ELR (cell line): ENCODE results near the gene GRIN3B.
"Not testable (repeated sequence)": the region's sequence is repeated elsewhere in the genome, so short reads cannot be mapped to it uniquely, and the experiment has no call there.

Experiments
- DNase-seq: peaks from one replicate; pipeline ENCODE4 v3.0.0-alpha.2; 2015; ENCODE audit warnings: low read depth

The GRIN3B gene

DNA sequence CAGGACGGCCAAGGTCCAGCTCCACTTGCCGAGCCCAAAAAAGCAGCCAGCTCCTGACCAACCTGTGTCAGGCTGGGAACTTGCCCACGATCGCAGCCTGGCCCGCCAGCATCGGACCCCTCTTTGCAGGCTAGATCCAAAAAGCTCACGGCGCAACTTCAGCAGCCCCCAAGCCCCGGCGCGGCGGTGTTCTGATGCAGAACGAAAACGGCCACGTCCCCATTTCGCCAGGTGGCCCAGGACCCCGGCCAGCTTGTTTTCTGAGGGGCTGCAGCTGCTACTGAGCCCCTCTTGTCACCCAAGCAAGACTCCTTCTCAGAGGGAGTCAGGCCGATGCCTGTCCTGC is 19.4 kb downstream of the GRIN3B start:
- DNase-seq, result no peak

DNA sequence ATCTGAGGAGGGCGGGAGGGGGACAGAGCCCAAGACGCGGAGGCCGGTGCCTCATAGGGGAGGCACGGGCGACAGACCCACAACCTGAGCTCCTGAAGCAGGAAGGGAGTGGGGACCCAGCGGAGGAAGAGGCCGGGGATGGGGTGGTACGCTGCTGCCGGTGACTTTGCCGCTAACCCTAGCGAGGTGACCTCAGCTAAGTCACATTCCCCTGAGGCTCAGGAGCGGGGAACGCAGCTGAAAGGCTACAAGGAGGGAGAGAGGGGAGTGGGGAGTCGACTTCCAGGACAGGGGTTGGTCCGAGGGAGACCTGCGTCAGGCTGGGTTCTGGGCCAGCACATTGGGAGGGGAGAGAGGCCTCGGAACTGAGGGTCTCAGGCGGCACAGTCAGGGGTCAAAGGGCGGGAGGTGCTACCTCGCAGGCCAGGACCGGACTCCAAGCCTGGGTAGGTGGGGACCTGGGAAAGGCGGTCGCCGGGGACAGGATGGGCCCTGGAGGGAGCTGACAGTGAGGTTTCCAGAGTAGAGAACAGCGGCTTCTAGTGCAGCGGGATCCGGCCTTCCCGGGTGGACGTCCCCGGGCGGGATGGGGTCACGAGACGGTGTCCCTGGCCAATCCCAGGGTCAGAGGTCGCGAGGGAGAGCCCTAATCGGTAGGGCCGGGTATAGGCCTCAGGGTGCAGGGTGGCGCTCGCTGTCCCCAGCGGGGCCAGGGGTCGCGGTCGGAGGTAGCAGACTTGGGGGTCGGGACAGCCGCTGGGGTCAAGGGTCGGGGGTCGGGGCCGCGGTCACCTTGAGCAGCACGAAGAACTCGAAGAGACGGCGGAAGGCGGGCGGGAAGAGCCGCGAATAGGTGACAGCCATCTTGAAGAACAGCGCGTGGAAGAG is 20.0 kb downstream of the GRIN3B start:
- DNase-seq, result peak; percentile 41

DNA sequence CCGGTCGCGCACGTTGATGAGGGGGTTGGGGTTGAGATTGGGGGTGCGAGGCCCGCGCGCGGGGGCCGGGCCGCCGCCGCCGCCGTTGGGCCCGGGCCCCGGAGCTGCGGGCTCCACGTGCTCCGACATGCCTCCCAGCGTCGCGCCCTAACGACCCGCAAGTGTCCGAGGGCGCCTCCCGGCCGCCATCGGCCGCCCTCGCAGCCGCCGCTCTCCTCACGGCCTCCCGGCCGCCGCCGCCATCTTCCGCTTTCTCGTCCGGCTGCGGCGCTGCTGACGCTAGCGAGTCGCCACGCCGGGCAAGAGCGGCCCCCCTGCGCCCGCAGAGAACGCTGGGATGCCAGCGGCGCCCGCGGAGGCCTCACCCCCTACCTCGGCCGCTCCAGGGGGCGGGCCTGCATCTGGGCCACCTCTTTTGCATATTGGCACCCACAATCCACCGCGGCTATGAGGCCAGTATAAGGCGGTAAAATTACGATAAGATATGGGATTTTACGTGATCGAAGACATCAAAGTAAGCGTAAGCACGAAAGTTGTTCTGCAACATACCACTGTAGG is 20.7 kb downstream of the GRIN3B start, which contains the start of gene TMEM259:
TSS of gene TMEM259 (minus strand) at position 256 of the 558 bp plus-strand sequence. CDS start at position 129, 127 bp downstream.
- DNase-seq, result peak; percentile 98

DNA sequence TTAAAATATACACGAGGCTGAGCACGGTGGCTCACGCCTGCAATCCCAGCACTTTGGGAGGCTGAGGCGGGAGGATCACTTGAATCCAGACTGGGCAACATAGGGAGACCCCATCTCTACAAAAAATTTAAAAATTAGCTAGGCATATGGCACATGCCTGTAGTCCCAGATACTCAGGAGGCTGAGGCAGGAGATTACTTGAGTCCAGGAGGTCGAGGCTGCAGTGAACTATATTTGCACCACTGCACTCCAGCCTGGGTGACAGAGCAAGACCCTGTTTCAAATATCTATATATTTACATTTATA is 23.6 kb downstream of the GRIN3B start:
- DNase-seq, result not testable (repeated sequence)

DNA sequence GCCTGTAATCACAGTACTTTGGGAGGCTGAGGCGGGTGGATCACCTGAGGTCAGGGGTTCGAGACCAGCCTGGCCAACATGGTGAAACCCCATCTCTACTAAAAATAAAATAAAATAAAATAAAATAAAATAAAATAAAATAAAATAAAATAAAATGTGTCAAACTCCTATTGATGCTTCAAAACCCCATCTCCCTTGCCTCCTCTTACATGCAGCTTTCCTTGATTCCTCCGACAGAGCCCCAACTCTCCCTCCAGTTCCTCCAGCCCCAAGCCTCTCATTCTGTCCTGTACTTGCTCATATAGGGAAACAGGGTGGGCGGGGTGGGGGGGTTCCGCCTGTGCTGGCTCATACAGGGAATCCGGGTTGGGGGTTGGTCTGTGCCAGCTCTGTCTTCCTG is 24.9 kb downstream of the GRIN3B start:
- not testable (repeated sequence) for DNase-seq

DNA sequence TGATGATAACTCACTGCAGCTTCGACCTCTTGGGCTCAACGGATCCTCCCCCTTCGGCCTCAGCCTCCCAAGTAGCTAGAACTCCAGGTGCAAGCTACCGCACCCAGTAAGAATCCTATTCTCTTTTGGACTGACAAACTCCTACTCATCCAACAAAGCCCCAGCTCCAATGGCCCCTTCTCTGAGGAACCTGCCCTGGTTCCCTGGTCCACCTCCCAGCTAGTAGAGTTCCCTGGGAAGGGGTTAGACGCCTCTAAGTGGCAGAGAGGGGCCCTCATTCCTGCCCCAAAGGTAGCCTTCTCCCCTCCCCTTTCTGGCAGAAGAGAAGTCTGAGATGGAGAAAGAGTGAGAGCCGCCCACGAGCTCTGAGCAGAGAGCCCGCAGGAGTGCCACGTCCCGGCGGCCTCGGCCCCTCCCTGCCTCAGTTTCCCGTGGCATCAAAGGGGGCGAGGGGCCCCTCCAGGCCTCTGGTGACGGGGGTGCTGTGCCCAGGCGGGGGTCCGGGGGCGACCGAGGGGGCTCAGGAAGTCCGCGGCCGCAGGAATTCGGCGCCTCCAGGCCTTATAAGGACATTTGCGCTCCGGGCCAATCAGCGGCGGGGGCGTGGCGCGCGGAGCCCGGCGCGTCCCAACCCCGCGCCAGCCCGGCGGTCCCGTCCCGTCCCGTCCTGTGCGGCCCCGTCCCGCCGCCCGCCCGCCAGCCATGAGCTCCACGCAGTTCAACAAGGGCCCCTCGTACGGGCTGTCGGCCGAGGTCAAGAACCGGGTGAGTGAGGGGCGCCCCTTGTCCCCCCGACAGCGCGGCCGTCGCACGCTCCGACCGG is 26.0 kb downstream of the GRIN3B start, which contains the start of gene CNN2:
TSS of gene CNN2 (plus strand) at position 649 of the 823 bp plus-strand sequence. CDS start at position 703, 54 bp downstream.
- DNase-seq, result peak; percentile 79

DNA sequence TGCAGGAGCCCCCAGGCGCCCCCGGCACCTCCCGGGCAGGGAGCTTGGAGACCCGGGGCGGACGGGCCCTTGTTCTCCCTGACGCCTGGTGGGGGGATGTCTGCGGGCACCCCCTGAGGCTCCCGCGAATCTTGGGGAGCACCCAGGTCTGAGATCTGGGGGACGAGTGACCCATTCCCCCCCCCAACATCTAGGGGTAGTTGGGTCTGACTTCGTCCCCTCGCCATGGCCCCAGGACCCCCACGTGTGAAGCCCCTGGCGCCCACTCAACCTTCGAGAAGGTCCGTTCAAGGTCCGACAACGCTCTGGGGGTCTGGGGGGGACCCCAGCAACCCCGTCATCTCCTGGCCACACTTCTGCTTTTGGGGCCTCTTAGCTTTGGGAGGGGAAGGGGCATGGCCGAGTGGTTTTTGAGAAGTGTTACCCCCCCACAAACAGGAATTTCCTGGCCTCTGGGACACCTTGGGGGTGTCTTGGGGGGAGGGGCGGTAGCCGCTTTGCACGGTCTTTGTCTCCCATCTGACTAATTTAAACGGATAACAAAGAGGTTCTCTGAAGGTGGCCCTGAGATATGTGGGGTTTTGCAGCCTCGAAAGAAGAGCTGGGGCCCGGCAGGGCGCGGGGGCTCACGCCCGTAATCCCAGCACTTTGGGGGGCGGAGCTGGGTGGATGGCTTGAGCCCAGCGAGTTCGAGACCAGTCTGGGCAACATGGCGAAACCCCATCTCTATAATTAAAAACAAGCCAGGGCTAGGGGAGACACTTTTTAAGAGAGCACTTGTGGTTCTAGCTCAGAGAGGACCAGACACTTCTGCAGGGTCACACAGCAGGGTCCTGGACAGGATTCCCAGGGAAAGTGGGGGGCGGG is 26.8 kb downstream of the GRIN3B start:
- peak; percentile 53 for DNase-seq

DNA sequence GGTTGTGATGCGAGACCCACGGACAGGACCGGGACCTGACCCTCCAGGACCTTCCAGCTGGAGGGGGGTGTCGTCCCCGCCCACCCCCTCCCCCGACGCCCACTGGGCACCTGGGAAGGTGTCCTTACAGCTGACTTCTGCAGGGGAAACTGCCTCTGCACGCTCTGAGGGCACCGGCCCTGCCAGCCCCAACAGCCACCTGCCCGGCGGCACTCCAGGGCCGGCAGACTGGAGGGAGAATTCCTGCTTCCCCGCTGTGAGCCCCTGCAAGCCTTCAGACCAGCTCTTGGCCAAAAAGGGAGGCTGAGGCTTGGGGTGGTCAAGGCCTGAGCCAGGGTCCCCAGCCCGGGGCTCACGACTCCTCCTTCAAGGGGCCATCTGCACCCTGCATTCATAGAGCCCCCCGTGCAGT is 27.4 kb downstream of the GRIN3B start:
- DNase-seq, result peak; percentile 36

DNA sequence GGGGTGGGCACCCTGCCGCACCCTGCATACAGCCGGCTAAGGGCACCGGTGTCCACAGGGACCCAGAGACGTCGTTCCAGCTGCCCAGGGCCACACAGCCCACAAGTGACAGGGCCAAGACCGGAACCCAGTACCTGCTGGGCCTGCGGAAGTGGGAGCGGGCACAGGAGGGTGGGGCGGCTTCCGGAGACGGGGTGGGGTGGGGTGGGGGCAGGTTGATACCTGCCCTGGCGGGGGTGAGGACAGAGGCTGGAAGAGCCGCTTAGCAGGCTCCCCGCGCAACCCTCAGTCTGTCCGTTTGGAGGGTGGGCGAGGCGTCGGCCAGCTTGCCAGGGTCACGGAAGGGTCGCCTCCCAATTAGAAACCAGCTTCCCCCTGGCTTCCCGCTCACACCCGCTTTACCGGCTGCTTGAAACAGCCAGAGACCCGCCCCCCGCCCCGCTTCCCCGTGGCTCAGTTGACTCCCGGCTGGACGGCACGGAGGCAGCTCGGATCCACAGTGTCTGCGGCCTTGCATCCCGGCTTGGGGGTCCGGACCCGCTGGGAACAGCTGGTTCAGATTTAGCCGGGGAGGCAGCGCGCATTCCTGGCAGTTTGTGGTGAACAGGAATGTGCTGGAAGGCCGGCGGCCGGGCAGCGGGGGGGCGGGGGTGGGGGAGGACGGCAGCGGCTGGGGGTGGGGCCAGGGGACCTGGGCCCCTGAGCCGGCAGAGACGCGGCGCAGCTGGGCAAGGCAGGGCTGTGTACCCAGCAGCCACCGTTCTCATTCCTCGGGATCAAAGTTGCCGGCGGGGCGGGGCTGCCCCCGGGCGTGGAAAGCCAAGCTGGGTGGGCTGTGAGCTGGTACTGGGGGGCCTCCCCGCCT is 28.1 kb downstream of the GRIN3B start:
- peak; percentile 92 for DNase-seq

DNA sequence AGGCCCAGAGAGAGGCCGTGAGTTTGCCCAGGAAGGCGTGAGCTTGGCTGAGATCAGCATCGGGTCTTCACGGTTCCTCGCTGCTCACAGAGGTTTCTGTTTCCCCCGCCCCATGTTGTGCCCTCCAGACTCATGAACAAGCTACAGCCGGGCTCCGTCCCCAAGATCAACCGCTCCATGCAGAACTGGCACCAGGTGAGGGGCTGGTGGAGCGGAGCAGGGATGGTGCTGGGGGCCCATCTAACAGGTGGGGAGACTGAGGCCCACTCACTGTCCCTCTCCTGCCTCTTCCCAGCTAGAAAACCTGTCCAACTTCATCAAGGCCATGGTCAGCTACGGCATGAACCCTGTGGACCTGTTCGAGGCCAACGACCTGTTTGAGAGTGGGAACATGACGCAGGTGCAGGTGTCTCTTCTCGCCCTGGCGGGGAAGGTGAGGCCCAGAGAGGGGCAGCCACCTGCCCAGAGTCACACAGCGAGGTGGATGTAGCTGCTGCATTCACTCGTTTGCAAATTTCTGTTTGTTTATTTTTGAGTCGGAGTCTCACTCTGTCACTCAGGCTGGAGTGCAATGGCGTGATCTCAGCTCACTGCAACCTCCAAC is 32.1 kb downstream of the GRIN3B start:
- no peak for DNase-seq

DNA sequence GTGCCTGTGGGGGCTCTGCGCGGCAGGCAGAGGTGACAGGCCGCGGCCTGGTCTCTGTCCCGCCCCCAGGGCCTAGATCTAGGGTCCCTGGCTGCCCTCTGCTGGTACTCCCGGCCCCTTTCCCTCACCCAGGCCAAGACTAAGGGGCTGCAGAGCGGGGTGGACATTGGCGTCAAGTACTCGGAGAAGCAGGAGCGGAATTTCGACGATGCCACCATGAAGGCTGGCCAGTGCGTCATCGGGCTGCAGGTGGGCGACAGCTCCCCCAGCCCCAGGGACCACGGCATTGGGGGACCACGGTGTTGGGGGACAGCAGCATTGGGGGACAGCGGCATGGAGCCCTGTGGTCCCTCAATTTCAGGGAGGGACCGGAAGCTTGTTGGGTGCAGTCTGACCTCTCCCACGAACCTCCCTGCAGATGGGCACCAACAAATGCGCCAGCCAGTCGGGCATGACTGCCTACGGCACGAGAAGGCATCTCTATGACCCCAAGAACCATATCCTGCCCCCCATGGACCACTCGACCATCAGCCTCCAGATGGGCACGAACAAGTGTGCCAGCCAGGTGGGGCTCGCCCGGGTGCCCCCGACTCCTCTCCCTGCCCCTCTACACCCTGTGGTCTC is 35.9 kb downstream of the GRIN3B start:
- DNase-seq, result no peak

DNA sequence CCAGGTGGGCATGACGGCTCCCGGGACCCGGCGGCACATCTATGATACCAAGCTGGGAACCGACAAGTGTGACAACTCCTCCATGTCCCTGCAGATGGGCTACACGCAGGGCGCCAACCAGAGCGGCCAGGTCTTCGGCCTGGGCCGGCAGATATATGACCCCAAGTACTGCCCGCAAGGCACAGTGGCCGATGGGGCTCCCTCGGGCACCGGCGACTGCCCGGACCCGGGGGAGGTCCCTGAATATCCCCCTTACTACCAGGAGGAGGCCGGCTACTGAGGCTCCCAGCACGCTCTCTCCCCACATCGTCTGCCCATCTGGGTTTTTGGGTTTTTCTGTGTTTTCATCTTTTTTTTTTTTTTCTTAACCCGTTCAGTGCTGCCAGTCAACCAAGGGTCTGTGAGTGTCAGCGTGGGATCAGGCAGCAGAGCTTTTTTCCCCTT is 37.4 kb downstream of the GRIN3B start:
- DNase-seq, result no peak

DNA sequence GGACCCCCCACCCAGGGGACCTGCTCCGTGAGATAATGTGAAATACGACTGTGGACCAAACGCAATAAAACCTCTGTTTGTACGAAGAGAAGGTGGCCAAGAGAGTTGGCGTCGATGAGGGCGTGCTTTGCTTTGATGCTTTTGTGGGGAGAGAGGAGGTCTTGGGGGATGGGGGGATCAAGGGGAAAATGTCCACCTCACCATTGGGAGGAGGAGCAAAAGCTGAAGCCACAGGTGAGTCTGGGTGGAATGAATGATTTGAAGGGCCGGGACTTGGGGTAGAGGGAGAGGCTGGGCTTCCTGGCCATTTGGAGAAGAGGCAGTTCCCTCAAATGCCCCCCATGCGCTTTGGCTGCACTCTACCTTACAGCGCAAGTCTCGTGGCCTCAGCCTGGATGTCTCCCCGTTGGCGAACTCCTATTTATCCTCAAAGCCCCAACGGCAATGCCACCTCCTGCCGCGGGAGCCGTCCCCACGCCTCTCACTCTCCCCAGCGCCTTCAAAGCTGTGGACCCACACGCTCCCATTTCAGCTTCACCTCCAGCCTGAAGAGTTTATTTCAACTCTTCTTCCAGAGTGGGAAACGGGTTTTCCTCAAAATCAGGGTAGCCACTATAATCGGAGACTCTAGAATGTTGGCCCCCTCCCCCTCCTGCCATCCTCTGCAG is 38.9 kb downstream of the GRIN3B start:
- DNase-seq, result no peak

DNA sequence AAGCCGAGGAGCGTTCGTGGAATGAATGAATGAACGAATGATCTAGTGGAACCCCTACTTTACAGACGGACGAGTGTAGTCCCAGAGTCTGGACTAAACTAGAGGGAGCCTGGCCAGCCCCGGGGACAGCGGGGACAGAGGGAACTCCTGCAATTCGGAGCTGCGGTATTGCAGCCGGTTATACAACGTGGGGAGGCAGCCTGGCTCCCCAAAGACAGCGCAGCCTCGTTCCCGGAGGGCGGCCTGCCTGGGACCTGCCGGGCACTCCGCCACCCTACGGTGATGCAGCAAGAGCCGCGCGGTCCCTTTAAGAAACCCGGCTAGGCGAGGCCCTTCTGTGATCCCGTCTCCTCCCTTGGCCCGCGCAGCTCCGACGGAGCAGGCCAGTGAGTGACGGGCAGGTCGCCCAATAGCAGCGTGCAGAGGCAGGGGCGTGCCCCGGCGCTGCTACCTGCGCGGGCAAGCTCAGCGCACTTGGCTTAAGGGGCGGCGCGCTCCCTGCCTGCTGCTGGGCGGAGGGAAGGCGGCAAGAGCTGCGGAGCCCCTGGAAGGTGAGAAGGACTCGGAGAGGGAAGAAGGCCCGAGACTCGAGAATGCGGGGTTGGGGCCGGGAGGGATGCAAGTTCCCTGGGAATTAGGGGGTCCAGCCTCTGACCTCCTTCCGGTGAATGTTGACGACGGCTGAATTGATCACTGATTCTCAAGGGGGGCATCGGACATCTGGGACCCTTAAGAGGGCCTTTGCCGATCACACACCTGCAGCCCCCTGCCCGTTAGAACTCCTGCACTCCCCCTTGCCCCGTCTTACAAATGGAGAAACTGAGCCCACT is 39.6 kb downstream of the GRIN3B start, which contains the start of gene ABCA7:
TSS of gene ABCA7 (plus strand) at position 462 of the 830 bp plus-strand sequence. CDS start 1,255 bp downstream, outside the sequence.
- DNase-seq, result peak; percentile 99

DNA sequence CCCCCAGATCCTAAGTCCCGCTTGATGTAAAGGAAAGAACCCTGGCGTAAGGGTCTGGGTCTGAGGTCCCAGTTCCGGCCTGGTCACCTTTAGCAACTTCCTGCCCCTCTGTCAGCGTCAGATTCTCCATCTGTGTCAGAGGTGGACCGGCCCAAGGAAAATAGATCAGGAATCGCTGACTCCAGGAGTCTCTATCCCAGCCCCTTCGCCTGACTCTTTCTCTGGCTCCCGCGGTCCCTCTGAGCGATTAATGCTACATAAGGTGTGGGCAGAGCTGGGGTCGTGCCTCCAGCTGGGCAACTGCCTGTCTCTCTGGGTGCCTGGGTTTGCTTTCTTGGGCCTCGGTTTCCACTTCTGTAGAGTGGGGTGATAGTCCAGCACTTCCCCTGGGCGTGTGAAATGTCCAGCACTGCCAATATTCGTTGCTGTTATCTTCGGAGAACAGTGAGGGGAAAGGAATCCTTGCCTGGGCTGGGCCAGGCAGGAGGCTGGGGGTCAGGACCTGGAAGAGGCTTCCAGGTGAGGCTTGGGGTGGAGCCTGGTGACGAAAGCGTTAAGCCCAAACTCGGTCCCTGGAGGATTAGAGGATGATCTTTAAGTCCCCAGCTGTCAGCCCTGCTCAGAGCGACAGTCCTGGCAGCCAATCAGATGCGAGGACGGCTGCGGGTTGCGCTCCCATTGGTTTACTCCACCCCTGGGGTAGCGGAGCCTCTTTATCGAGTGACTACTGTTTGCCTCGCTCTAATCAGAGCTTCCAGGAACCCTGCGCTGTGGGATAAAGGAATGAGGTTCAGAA is 40.5 kb downstream of the GRIN3B start:
- DNase-seq, result peak; percentile 94

DNA sequence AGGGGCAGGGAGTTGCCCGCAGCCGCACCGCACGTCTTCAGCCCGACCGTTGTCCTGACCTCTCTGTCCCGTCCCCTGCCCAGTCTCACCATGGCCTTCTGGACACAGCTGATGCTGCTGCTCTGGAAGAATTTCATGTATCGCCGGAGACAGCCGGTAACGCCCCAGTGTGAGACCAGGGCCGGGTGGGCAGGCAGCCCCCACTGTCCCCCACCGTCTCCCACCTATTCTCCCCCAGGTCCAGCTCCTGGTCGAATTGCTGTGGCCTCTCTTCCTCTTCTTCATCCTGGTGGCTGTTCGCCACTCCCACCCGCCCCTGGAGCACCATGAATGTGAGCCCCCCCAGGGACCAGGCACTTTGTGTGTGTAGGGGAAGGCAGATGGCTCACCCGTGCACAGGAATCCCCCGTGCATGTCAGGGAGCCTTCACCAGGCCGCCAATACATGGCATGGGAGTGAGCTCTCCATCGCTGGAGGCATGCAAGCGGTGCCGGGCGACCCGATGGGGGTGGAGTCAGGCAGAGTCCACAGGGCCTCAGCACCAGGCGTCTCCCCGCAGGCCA is 41.1 kb downstream of the GRIN3B start:
- no peak for DNase-seq
